Cardiac muscle cell (in vitro differentiated cells and primary cell): ENCODE measurements around the gene CCDC33. TPM values are rescaled to one million over a fixed set of nuclear protein-coding genes. Genes with fewer than 3 reads are reported as not detected.

Experiments
- DNase-seq, 2 donors: peaks; one replicate each; pipeline versions ENCODE4 v3.0.0 to v3.0.0-alpha.2; 2010 to 2017; ENCODE audit warnings: low read depth in 1 of 2, low spot score in 1 of 2
- H3K27ac ChIP-seq: fragments of 200-600 bp; sonication (generic); 2 replicates; pipeline ENCODE4 v1.5.1; 2016
- H3K27me3 ChIP-seq: fragments of 200-600 bp; sonication (generic); 2 replicates; pipeline ENCODE4 v1.6.0; 2016; ENCODE audit warnings: control low read depth
- H3K36me3 ChIP-seq: fragments of 200-600 bp; sonication (generic); 2 replicates; pipeline ENCODE4 v1.5.1; 2016; ENCODE audit warnings: control low read depth
- H3K4me1 ChIP-seq: fragments of 200-600 bp; sonication (generic); 2 replicates; pipeline ENCODE4 v1.8.1; 2017; ENCODE audit warnings: low read depth, mild to moderate bottlenecking, mixed run types
- H3K4me3 ChIP-seq: fragments of 200-600 bp; sonication (generic); 2 replicates; pipeline ENCODE4 v1.5.1; 2016; ENCODE audit warnings: mild to moderate bottlenecking
- H3K9me3 ChIP-seq: fragments of 200-600 bp; sonication (generic); 2 replicates; pipeline ENCODE4 v1.5.1; 2017; ENCODE audit warnings: low read depth, mild to moderate bottlenecking, control low read depth
- polyA plus RNA-seq: library from polyadenylated mRNA; unstranded; fragments of >200 nt; fragmentation: Nextera tagmentation; extraction: Ambion mirVana; gene quantifications from 2 replicates; pipeline ENCODE4 v1.2.1, GENCODE V29; 2016
- total RNA-seq: library from RNA; depleted of rRNA; stranded (reverse); fragments of >200 nt; gene quantifications from 2 replicates; pipeline ENCODE4 v1.2.3, GENCODE V29; 2016
- TF ChIP-seq, protein P1 (sequence below): IDR thresholded peaks from 2 replicates; pipeline ENCODE4 v1.5.1; 2012; ENCODE audit warnings: low read depth, mild to moderate bottlenecking, low read length

Gene CCDC33
- total and polyA plus RNA-seq, 2 experiments from 2014 or later, result 3.1 to 9.5 TPM

DNA sequence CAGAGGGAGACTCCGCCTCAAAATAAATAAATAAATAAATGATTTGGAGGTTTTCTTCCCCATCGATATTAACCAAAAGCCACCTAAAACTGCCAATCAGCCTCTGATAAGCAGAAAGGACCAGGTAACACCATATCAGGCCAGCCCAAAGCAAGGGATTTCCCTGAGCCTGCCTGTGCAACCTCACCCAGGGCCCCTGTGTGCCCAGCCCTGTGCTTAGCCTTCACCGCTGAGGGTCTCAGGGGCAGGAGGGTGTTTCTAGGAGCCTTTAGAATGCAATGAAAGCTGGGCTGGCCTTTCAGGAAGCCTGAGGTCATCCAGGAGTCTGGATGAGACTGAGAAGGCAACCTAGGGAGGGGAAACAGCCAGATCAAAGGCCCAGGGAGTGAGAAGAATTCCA, 95.9 kb downstream of the CCDC33 start:
- H3K4me1 ChIP-seq, result no peaks in the 10 kb centered on the region
- no peaks in the 10 kb centered on the region for H3K9me3 ChIP-seq
- H3K27ac ChIP-seq, result no peak overlapping the region
- no peaks in the 10 kb centered on the region for H3K36me3 ChIP-seq
- TF ChIP-seq, protein P1, sequence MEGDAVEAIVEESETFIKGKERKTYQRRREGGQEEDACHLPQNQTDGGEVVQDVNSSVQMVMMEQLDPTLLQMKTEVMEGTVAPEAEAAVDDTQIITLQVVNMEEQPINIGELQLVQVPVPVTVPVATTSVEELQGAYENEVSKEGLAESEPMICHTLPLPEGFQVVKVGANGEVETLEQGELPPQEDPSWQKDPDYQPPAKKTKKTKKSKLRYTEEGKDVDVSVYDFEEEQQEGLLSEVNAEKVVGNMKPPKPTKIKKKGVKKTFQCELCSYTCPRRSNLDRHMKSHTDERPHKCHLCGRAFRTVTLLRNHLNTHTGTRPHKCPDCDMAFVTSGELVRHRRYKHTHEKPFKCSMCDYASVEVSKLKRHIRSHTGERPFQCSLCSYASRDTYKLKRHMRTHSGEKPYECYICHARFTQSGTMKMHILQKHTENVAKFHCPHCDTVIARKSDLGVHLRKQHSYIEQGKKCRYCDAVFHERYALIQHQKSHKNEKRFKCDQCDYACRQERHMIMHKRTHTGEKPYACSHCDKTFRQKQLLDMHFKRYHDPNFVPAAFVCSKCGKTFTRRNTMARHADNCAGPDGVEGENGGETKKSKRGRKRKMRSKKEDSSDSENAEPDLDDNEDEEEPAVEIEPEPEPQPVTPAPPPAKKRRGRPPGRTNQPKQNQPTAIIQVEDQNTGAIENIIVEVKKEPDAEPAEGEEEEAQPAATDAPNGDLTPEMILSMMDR, result no peak
- no peak overlapping the region for H3K4me3 ChIP-seq
- H3K27me3 ChIP-seq, result no peaks in the 10 kb centered on the region
- DNase-seq, result no peak

DNA sequence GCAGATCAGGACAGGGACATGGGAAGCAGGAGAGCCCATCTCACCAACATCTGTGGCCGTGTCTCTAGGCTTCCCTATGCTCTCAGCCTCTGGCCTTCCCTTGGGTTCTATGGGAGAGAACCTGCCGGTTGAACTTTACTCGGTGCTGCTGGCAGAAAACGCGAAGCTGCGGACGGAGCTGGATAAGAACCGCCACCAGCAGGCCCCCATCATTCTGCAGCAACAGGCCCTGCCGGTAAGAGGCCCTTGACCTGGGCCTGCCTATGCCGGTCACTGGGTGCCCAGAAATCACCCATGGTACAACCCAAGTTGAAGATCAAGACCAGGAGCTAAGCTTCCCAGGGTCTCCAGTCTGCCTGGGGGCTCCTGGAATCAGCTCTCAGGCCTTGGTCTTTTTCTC, 96.5 kb downstream of the CCDC33 start:
- DNase-seq, result no peak

DNA sequence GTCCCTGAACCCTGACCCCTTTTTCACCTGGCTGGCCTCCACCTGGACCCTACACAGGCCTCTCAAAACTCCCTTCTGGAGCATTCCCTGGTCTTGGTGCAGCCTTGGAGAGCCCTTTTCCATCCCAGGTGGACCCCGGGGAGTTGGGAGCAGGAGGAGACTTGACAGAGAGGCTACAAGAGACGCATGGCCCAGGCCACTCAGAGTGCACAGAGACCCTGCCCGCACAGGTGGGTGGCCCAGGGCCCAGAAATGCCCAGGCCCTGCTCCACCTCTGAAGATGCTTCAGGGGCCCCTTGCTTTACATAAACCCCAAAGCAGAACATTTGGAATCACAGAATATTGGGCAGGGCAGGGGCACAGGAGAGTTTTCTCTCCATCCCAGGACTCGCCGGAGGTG, 97.0 kb downstream of the CCDC33 start:
- TF ChIP-seq, protein P1, result no peak
- Histone ChIP-seq H3K4me1 (no peaks in the 10 kb centered on the region), H3K9me3 (no peaks in the 10 kb centered on the region), H3K4me3 (no peak overlapping the region), H3K27ac (no peak overlapping the region), H3K27me3 (no peaks in the 10 kb centered on the region), H3K36me3 (no peaks in the 10 kb centered on the region)
- DNase-seq, result no peak

More for the DNA sequence above, 96.5 kb downstream of the CCDC33 start:
- no peaks in the 10 kb centered on the region for H3K27me3 ChIP-seq
- no peak overlapping the region for H3K4me3 ChIP-seq
- H3K27ac ChIP-seq, result no peak overlapping the region
- no peaks in the 10 kb centered on the region for H3K9me3 ChIP-seq
- H3K4me1 ChIP-seq, result no peaks in the 10 kb centered on the region
- TF ChIP-seq, protein P1, result no peak
- H3K36me3 ChIP-seq, result no peaks in the 10 kb centered on the region

DNA sequence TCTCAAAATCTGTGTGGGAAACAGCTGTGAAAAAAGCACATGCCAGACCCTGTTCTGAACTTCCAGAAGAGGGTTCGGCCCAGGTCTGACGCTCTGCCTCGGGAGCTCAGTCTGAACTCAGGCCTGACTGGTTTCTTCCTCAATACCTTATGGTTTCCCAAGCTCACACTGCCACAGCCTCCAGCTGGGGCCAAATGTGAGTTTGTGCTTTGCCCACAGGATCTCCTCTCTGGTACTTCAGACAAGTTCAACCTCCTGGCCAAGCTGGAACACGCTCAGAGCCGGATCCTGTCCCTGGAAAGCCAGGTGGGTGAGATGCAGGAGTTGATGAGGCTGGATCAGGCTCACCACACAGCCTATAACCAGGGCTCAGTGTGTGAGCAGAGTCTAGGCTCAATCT, 97.5 kb downstream of the CCDC33 start:
- Histone ChIP-seq H3K4me3 (no peak overlapping the region), H3K27me3 (no peaks in the 10 kb centered on the region), H3K27ac (no peak overlapping the region), H3K9me3 (no peaks in the 10 kb centered on the region), H3K4me1 (no peaks in the 10 kb centered on the region), H3K36me3 (no peaks in the 10 kb centered on the region)
- TF ChIP-seq, protein P1, result no peak
- DNase-seq, result no peak

DNA sequence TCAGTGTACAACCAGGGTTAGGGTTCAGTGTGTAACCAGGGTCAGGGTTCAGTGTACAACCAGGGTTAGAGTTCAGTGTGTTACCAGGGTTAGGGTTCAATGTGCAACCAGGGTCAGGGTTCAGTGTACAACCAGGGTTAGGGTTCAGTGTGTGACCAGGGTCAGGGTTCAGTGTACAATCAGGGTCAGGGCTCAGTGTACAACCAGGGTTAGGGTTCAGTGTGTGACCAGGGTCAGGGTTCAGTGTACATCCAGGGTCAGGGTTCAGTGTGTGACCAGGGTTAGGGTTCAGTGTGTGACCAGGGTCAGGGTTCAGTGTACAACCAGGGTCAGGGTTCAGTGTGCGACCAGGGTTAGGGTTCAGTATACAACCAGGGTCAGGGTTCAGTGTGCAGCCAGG, 98.0 kb downstream of the CCDC33 start:
- Histone ChIP-seq H3K9me3 (no peaks in the 10 kb centered on the region), H3K4me1 (no peaks in the 10 kb centered on the region), H3K4me3 (no peak overlapping the region), H3K36me3 (no peaks in the 10 kb centered on the region), H3K27me3 (no peaks in the 10 kb centered on the region), H3K27ac (no peak overlapping the region)
- TF ChIP-seq, protein P1, result no peak
- no peak for DNase-seq

DNA sequence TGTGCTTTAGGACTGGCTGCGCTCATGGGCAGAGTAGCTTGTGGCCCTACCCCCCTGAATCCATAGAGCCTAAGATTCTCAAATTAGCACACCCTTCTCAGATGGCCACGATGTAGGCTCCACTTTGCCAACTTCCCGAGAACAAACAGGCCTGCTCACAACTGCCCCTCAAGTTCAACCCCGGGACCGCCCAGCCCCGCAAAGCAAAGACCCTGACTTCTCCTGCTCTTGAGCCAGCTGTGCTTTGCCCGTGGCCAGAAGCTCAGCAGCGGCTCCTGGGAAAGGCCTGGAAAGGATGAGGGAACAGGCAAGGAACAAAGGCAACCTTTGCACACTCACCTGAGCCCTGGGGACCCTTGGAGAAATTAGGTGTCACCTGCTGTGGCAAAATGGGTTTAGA, 99.3 kb downstream of the CCDC33 start:
- Histone ChIP-seq H3K36me3 (no peaks in the 10 kb centered on the region), H3K27ac (no peak overlapping the region), H3K9me3 (no peaks in the 10 kb centered on the region), H3K27me3 (no peaks in the 10 kb centered on the region), H3K4me3 (no peak overlapping the region), H3K4me1 (no peaks in the 10 kb centered on the region)
- TF ChIP-seq, protein P1, result no peak
- no peak for DNase-seq
